GM10266 (cell line): Measurements from ENCODE around the gene N4BP2L1.
A peak's percentile ranks its signal among the peaks of the same experiment; 100 is the strongest.

Experiments
- DNase-seq: peaks from one replicate; pipeline ENCODE4 v3.0.0; 2012; ENCODE audit errors: extremely low spot score
- TF ChIP-seq, protein P1 (sequence below): IDR thresholded peaks from 2 replicates; pipeline ENCODE4 v1.5.1; 2012; ENCODE audit warnings: mild to moderate bottlenecking, low read depth; ENCODE audit not compliant: control insufficient read depth, insufficient read depth; ENCODE audit errors: missing control alignments

Gene N4BP2L1

GRCh38 chr13:32390048-32390447 lies 37.9 kb downstream of the N4BP2L1 start:
- peak; percentile 35 for DNase-seq
- TF ChIP-seq, protein P1, sequence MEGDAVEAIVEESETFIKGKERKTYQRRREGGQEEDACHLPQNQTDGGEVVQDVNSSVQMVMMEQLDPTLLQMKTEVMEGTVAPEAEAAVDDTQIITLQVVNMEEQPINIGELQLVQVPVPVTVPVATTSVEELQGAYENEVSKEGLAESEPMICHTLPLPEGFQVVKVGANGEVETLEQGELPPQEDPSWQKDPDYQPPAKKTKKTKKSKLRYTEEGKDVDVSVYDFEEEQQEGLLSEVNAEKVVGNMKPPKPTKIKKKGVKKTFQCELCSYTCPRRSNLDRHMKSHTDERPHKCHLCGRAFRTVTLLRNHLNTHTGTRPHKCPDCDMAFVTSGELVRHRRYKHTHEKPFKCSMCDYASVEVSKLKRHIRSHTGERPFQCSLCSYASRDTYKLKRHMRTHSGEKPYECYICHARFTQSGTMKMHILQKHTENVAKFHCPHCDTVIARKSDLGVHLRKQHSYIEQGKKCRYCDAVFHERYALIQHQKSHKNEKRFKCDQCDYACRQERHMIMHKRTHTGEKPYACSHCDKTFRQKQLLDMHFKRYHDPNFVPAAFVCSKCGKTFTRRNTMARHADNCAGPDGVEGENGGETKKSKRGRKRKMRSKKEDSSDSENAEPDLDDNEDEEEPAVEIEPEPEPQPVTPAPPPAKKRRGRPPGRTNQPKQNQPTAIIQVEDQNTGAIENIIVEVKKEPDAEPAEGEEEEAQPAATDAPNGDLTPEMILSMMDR, result no peak

GRCh38 chr13:32385410-32385809 lies 42.5 kb downstream of the N4BP2L1 start:
- TF ChIP-seq, protein P1, result no peak
- no peak for DNase-seq

GRCh38 chr13:32384702-32385101 lies 43.2 kb downstream of the N4BP2L1 start:
- DNase-seq, result no peak
- TF ChIP-seq, protein P1, result no peak

- TF ChIP-seq, protein P1, result no peak
- no peak for DNase-seq
These were observed 43.9 kb downstream of the N4BP2L1 start for GRCh38 chr13:32383836-32384618.

GRCh38 chr13:32381539-32381938 lies 46.4 kb downstream of the N4BP2L1 start:
- DNase-seq, result peak; percentile 26
- TF ChIP-seq, protein P1, result peak; percentile 66

DNA sequence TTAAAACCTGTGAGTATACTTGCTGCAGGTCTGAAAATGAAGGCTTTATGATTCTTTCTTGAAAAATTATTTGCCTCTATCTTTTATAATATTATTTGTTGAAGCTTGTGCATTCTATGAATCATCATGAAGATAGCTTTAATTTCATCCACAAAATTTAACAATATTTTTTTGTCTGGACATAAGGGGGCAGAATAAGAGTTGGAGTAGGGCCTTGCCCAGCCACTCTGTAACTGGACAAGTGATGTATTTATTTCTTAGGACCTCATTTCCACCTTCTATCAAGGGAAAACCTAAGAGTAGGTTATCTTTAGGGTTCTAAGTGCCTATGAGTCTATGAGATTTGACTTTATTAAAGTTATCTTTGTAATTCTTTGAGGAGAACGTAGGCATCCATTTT lies 49.9 kb downstream of the N4BP2L1 start:
- no peak for DNase-seq
- TF ChIP-seq, protein P1, result no peak

DNA sequence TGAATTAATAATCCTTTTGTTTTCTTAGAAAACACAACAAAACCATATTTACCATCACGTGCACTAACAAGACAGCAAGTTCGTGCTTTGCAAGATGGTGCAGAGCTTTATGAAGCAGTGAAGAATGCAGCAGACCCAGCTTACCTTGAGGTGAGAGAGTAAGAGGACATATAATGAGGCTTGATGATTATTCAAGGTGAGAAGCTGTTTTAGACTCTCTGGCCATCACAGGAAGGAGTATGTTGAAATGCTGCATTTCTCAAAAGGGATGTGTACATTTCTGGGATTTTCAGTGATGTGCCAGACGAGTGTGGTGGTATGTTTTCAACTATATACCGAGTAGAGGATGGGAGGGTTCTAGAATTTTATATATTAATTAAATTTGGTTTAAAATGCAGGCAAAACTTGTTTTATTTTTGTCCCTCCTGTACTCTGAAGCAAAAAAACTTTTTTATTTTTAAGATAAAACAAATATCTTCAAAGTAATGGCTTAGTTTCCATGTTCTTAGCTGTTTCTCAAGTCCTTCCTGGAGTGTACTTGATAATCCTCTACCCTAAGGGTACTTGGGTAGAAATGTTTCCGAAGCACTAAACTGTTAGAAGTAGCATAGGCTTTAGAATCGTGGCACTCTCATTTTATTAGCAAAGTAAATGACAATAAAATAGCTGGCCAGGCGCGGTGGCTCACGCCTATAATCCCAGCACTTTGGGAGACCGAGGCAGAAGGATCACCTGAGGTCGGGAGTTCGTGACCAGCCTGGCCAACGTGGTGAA lies 51.1 kb downstream of the N4BP2L1 start:
- TF ChIP-seq, protein P1, result no peak
- DNase-seq, result no peak
